Neural cell (in vitro differentiated cells): ENCODE data around the gene SLK.

Experiments
- CTCF ChIP-seq: fragments of 450-650 bp; IDR thresholded peaks from 2 replicates; pipeline ENCODE4 v1.5.1; 2014; ENCODE audit warnings: antibody characterized with exemption, mild to moderate bottlenecking, moderate library complexity; ENCODE audit not compliant: poor library complexity, severe bottlenecking
- EP300 ChIP-seq: fragments of 450-650 bp; conservative IDR thresholded peaks from 2 replicates; pipeline ENCODE4 v1.6.1; 2014; ENCODE audit warnings: antibody characterized with exemption, mild to moderate bottlenecking, moderate library complexity; ENCODE audit not compliant: poor library complexity, severe bottlenecking
- EZH2 ChIP-seq: fragments of 200-600, 300-800 bp; shearing (Covaris generic), sonication (generic); IDR thresholded peaks from 2 replicates; pipeline ENCODE4 v1.6.1; 2014; ENCODE audit warnings: antibody characterized with exemption, low read length, borderline replicate concordance, mild to moderate bottlenecking; ENCODE audit not compliant: insufficient read depth, poor library complexity, severe bottlenecking
- MXI1 ChIP-seq: fragments of 450-650 bp; conservative IDR thresholded peaks from 2 replicates; pipeline ENCODE4 v1.6.1; 2014; ENCODE audit warnings: antibody characterized with exemption, mild to moderate bottlenecking; ENCODE audit not compliant: poor library complexity, severe bottlenecking
- POLR2AphosphoS5 ChIP-seq: IDR thresholded peaks from 2 replicates; pipeline ENCODE4 v1.6.1; 2012
- RAD21 ChIP-seq: fragments of 450-650 bp; conservative IDR thresholded peaks from 2 replicates; pipeline ENCODE4 v1.6.1; 2014; ENCODE audit warnings: antibody characterized with exemption, mild to moderate bottlenecking, moderate library complexity
- REST ChIP-seq: IDR thresholded peaks from 2 replicates; pipeline ENCODE4 v1.6.1; 2012; ENCODE audit warnings: borderline replicate concordance
- SMC3 ChIP-seq: fragments of 450-650 bp; conservative IDR thresholded peaks from 2 replicates; pipeline ENCODE4 v1.6.1; 2014; ENCODE audit warnings: antibody characterized with exemption, mild to moderate bottlenecking, moderate library complexity; ENCODE audit not compliant: poor library complexity
- TAF1 ChIP-seq: IDR thresholded peaks from 2 replicates; pipeline ENCODE4 v1.6.1; 2012; ENCODE audit warnings: low read depth

- TF ChIP-seq EZH2, result no peak
- no peak for TF ChIP-seq POLR2AphosphoS5
- TF ChIP-seq TAF1, result no peak
- no peak for TF ChIP-seq CTCF
- no peak for TF ChIP-seq RAD21
- no peak for TF ChIP-seq REST
- no peak for TF ChIP-seq SMC3
- TF ChIP-seq EP300, result no peak
- TF ChIP-seq MXI1, result no peak
Measured at GRCh38 chr10:103975169-103975568, 8.2 kb downstream of the SLK start.
